Measurements from ENCODE around the gene RASGRP2.

The RASGRP2 gene

GRCh38 chr11:64716473-64717267 lies 27.3 kb downstream of the RASGRP2 start:
- no peaks in the 10 kb centered on the region for H3K79me2 ChIP-seq (ENCODE audit: control insufficient read depth, insufficient read depth, low read length, unreplicated experiment)
- no peak overlapping the region for H3K27ac ChIP-seq (ENCODE audit: low read depth, low read length)
- no peak overlapping the region for H2AFZ ChIP-seq (ENCODE audit: low read length, unreplicated experiment)
- peaks cover 90% of the 10 kb centered on the region for H3K27me3 ChIP-seq (ENCODE audit: insufficient read depth, low read length)
- H3K36me3 ChIP-seq (ENCODE audit: insufficient read depth, low read length), result no peaks in the 10 kb centered on the region
- H3K4me3 ChIP-seq (ENCODE audit: low read depth, low read length), result no peak overlapping the region
- H3K4me1 ChIP-seq (ENCODE audit: control insufficient read depth, insufficient read depth, low read length, unreplicated experiment), result no peaks in the 10 kb centered on the region

GRCh38 chr11:64715756-64716472 lies 28.0 kb downstream of the RASGRP2 start:
- H3K27ac ChIP-seq (ENCODE audit: low read depth, low read length), result no peak overlapping the region
- H3K27me3 ChIP-seq (ENCODE audit: insufficient read depth, low read length), result peaks cover 83% of the 10 kb centered on the region
- H3K4me3 ChIP-seq (ENCODE audit: low read depth, low read length), result no peak overlapping the region
- H3K79me2 ChIP-seq (ENCODE audit: control insufficient read depth, insufficient read depth, low read length, unreplicated experiment), result no peaks in the 10 kb centered on the region
- H2AFZ ChIP-seq (ENCODE audit: low read length, unreplicated experiment), result no peak overlapping the region
- H3K4me1 ChIP-seq (ENCODE audit: control insufficient read depth, insufficient read depth, low read length, unreplicated experiment), result peaks cover 3% of the 10 kb centered on the region
- H3K36me3 ChIP-seq (ENCODE audit: insufficient read depth, low read length), result no peaks in the 10 kb centered on the region

DNA sequence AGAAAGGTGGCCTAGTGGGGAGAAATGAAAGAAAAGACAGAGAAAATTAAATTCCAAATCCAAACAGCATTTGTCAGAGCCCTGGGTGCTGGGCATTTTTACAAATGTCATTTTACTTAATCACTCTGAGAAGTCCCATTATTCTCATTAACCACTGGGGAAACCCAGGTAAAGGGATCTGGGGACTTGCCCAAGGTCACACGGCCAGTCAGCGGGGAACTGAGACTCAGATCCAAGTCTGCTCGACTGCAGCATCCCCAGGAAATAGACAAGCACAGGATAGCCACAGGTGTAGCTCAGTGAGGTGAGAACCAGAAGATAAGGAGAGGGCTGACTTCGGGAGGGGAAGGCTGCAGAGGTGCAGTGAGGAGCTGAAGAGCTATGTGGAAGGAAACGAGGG lies 28.8 kb downstream of the RASGRP2 start:
- H3K27me3 ChIP-seq (ENCODE audit: insufficient read depth, low read length), result peaks cover 75% of the 10 kb centered on the region
- H3K27ac ChIP-seq (ENCODE audit: low read depth, low read length), result no peak overlapping the region
- no peak overlapping the region for H2AFZ ChIP-seq (ENCODE audit: low read length, unreplicated experiment)
- H3K4me3 ChIP-seq (ENCODE audit: low read depth, low read length), result no peak overlapping the region
- no peaks in the 10 kb centered on the region for H3K79me2 ChIP-seq (ENCODE audit: control insufficient read depth, insufficient read depth, low read length, unreplicated experiment)
- H3K4me1 ChIP-seq (ENCODE audit: control insufficient read depth, insufficient read depth, low read length, unreplicated experiment), result peaks cover 11% of the 10 kb centered on the region
- H3K36me3 ChIP-seq (ENCODE audit: insufficient read depth, low read length), result no peaks in the 10 kb centered on the region

GRCh38 chr11:64714666-64715065 lies 29.3 kb downstream of the RASGRP2 start:
- Histone ChIP-seq H3K79me2 (ENCODE audit: control insufficient read depth, insufficient read depth, low read length, unreplicated experiment) (no peaks in the 10 kb centered on the region), H3K27me3 (ENCODE audit: insufficient read depth, low read length) (peaks cover 75% of the 10 kb centered on the region), H3K27ac (ENCODE audit: low read depth, low read length) (no peak overlapping the region), H3K4me1 (ENCODE audit: control insufficient read depth, insufficient read depth, low read length, unreplicated experiment) (peaks cover 12% of the 10 kb centered on the region), H3K36me3 (ENCODE audit: insufficient read depth, low read length) (no peaks in the 10 kb centered on the region), H3K4me3 (ENCODE audit: low read depth, low read length) (no peak overlapping the region), H2AFZ (ENCODE audit: low read length, unreplicated experiment) (no peak overlapping the region)

DNA sequence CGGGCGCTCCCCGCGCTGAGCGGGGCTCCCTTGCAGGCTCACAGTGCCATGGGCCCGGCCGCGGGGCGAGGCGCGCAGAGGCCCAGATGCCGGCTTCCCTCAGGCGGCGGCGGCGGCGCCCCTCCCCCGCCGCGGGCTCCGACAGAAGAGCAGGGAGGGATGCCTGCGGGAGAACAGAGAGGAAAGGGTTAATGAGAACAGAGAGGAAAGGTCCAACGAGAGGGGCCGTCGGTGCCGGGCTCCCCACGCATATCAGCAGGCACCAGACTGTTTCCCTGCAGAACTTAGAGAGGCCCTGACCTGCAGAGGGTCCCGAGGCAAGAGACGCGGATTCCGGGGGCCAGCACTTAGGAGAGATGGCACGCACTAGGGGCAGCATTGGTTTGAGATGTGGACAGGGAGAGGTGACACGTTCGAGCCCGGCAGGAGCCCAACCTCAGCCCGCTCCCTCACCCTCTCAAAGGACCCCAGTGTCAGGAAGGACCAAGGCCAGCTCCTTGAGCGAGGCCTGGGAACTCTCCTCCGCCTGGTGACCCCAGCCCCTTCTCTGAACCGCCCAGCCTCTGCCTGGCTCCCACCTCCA lies 30.1 kb downstream of the RASGRP2 start:
- Histone ChIP-seq H3K27ac (ENCODE audit: low read depth, low read length) (no peak overlapping the region), H3K27me3 (ENCODE audit: insufficient read depth, low read length) (peaks cover 67% of the 10 kb centered on the region), H3K4me3 (ENCODE audit: low read depth, low read length) (no peak overlapping the region), H3K36me3 (ENCODE audit: insufficient read depth, low read length) (no peaks in the 10 kb centered on the region), H2AFZ (ENCODE audit: low read length, unreplicated experiment) (no peak overlapping the region), H3K79me2 (ENCODE audit: control insufficient read depth, insufficient read depth, low read length, unreplicated experiment) (no peaks in the 10 kb centered on the region), H3K4me1 (ENCODE audit: control insufficient read depth, insufficient read depth, low read length, unreplicated experiment) (peaks cover 12% of the 10 kb centered on the region)

- peaks cover 12% of the 10 kb centered on the region for H3K4me1 ChIP-seq (ENCODE audit: control insufficient read depth, insufficient read depth, low read length, unreplicated experiment)
- no peak overlapping the region for H2AFZ ChIP-seq (ENCODE audit: low read length, unreplicated experiment)
- H3K27ac ChIP-seq (ENCODE audit: low read depth, low read length), result no peak overlapping the region
- no peaks in the 10 kb centered on the region for H3K79me2 ChIP-seq (ENCODE audit: control insufficient read depth, insufficient read depth, low read length, unreplicated experiment)
- no peak overlapping the region for H3K4me3 ChIP-seq (ENCODE audit: low read depth, low read length)
- peaks cover 68% of the 10 kb centered on the region for H3K27me3 ChIP-seq (ENCODE audit: insufficient read depth, low read length)
- no peaks in the 10 kb centered on the region for H3K36me3 ChIP-seq (ENCODE audit: insufficient read depth, low read length)
Observed at GRCh38 chr11:64713016-64713707, 30.8 kb downstream of the RASGRP2 start.

DNA sequence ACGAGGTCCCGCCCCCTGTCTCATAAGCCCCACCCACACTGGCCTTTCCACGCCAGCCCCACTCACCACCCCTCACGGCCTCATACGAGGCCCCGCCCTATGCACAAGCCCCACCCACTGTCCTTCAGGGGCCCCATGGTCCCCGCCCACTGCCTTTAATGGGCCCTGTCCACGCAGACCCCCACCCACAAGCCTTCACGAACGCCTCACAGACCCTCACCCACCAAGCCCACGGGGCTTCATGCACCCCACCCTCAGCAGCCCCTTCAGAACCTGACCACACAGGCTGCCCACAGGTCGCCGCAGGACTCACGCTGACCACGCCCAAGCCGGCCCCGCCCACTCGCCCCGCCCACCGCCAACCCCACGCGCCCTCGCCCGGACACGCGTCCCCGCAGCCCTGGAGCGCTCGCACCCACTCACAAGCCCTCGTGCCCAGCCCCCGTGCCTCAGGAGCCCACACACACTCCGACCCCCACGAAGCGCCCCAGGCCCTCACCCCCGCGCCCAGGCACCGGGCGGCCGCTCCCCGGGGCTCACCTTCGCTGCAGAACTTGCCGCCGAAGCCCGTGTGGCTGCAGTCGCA lies 31.4 kb downstream of the RASGRP2 start:
- Histone ChIP-seq H3K27me3 (ENCODE audit: insufficient read depth, low read length) (peaks cover 65% of the 10 kb centered on the region), H3K27ac (ENCODE audit: low read depth, low read length) (no peak overlapping the region), H3K79me2 (ENCODE audit: control insufficient read depth, insufficient read depth, low read length, unreplicated experiment) (no peaks in the 10 kb centered on the region), H3K36me3 (ENCODE audit: insufficient read depth, low read length) (no peaks in the 10 kb centered on the region), H3K4me1 (ENCODE audit: control insufficient read depth, insufficient read depth, low read length, unreplicated experiment) (peaks cover 12% of the 10 kb centered on the region), H2AFZ (ENCODE audit: low read length, unreplicated experiment) (no peak overlapping the region), H3K4me3 (ENCODE audit: low read depth, low read length) (no peak overlapping the region)

- Histone ChIP-seq H2AFZ (ENCODE audit: low read length, unreplicated experiment) (no peak overlapping the region), H3K79me2 (ENCODE audit: control insufficient read depth, insufficient read depth, low read length, unreplicated experiment) (no peaks in the 10 kb centered on the region), H3K4me3 (ENCODE audit: low read depth, low read length) (no peak overlapping the region), H3K27ac (ENCODE audit: low read depth, low read length) (no peak overlapping the region), H3K4me1 (ENCODE audit: control insufficient read depth, insufficient read depth, low read length, unreplicated experiment) (peaks cover 12% of the 10 kb centered on the region), H3K27me3 (ENCODE audit: insufficient read depth, low read length) (peaks cover 59% of the 10 kb centered on the region), H3K36me3 (ENCODE audit: insufficient read depth, low read length) (no peaks in the 10 kb centered on the region)
Observed at GRCh38 chr11:64711956-64712362, 32.0 kb downstream of the RASGRP2 start.

DNA sequence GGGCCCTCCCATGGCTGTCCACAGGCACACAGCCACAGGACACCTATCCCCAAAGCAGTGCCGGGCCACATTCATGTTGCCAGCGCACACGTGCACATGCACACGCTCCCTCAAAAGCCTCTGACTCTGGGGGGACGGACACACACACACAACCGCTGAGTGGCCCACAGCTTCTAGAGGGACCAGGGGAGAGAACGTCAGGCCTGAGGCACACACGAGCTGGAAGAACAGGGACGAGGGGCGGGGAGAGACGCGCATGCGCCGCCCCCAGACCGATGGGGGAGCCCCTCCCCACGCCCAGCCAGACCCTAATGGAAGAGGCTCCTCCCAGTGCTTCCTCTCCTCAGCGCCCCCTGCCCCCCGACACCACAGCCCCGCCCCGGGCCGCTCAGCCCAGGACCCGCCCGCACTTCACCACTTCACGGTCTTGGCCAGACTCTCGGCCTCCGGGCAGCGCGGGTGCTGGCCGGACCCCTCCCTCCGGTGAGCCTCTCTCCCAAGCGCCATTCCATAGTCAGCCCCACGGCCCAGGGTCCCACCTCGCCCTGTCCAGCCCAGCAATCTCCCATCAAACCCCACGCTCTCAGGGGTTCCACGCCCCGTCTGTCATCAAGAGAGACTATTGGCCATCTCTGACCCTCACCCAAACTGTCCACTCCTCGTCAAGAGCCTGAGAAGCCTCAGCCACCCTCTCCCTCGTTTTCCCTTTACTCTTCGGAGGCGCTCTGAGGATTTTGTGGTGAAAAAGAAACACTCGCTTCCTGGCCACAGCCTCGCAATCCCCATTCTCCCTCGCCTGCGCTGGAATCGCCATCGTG lies 32.6 kb downstream of the RASGRP2 start:
- H3K79me2 ChIP-seq (ENCODE audit: control insufficient read depth, insufficient read depth, low read length, unreplicated experiment), result no peaks in the 10 kb centered on the region
- no peak overlapping the region for H3K4me3 ChIP-seq (ENCODE audit: low read depth, low read length)
- H2AFZ ChIP-seq (ENCODE audit: low read length, unreplicated experiment), result no peak overlapping the region
- H3K27ac ChIP-seq (ENCODE audit: low read depth, low read length), result no peak overlapping the region
- no peaks in the 10 kb centered on the region for H3K36me3 ChIP-seq (ENCODE audit: insufficient read depth, low read length)
- H3K4me1 ChIP-seq (ENCODE audit: control insufficient read depth, insufficient read depth, low read length, unreplicated experiment), result peaks cover 12% of the 10 kb centered on the region
- H3K27me3 ChIP-seq (ENCODE audit: insufficient read depth, low read length), result peaks cover 57% of the 10 kb centered on the region

Data from ACC112 (cell line).